ENCODE measurements around the gene ADAMTSL2.

Gene ADAMTSL2

DNA sequence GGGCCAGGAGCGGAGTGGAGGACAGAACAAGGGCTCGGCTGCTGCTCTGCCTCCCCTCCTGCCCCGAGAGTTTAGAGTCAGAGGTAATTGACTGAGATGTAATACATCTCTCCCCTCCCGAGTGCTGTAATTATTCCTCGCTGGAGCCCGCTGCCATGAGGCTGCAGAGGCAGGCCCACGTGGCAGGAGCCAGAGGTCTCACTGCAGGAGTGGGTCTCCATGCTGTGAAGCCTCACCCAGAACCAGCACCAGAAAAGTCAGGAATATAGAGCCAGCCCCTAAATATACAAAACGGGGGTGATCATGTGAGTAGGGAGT lies 72.2 kb downstream of the ADAMTSL2 start:
- TF ChIP-seq FOXM1 (IDR thresholded peaks at IDR 0.05; ENCODE audit: borderline replicate concordance, low read depth), result no peak
- no peak for TF ChIP-seq RAD21 (IDR thresholded peaks at IDR 0.05; ENCODE audit: low read depth)
- TF ChIP-seq NFIC (IDR thresholded peaks at IDR 0.05), result no peak
- TF ChIP-seq, protein P1, sequence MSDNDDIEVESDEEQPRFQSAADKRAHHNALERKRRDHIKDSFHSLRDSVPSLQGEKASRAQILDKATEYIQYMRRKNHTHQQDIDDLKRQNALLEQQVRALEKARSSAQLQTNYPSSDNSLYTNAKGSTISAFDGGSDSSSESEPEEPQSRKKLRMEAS (IDR thresholded peaks at IDR 0.05), result no peak
- TF ChIP-seq CREB1 (IDR thresholded peaks at IDR 0.05; ENCODE audit: low read depth), result no peak
- TF ChIP-seq ZBTB7A (IDR thresholded peaks at IDR 0.05; ENCODE audit: low read depth), result no peak

DNA sequence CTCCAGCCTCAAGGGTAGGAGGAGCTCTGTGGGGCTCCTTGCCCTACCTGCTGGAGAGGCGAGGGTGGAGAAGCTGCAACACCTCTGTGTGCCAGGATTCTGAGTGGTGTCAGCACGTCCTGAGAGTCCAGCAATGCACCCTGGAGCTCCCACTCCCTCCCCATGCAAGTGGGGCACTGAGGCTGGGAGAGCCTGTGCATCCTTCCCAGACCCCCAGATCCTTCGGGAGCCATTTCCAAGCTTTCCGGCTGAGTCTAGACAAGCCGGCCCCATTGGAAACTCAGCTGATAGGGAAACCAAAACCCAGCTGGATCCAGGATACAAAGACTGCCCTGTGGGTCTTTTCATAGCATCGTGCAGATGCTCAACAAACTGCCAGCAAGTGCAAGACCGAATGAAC lies 72.9 kb downstream of the ADAMTSL2 start:
- TF ChIP-seq EGR1 (IDR thresholded peaks at IDR 0.05), result no peak
- TF ChIP-seq, protein P2, sequence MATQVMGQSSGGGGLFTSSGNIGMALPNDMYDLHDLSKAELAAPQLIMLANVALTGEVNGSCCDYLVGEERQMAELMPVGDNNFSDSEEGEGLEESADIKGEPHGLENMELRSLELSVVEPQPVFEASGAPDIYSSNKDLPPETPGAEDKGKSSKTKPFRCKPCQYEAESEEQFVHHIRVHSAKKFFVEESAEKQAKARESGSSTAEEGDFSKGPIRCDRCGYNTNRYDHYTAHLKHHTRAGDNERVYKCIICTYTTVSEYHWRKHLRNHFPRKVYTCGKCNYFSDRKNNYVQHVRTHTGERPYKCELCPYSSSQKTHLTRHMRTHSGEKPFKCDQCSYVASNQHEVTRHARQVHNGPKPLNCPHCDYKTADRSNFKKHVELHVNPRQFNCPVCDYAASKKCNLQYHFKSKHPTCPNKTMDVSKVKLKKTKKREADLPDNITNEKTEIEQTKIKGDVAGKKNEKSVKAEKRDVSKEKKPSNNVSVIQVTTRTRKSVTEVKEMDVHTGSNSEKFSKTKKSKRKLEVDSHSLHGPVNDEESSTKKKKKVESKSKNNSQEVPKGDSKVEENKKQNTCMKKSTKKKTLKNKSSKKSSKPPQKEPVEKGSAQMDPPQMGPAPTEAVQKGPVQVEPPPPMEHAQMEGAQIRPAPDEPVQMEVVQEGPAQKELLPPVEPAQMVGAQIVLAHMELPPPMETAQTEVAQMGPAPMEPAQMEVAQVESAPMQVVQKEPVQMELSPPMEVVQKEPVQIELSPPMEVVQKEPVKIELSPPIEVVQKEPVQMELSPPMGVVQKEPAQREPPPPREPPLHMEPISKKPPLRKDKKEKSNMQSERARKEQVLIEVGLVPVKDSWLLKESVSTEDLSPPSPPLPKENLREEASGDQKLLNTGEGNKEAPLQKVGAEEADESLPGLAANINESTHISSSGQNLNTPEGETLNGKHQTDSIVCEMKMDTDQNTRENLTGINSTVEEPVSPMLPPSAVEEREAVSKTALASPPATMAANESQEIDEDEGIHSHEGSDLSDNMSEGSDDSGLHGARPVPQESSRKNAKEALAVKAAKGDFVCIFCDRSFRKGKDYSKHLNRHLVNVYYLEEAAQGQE (IDR thresholded peaks at IDR 0.05; ENCODE audit: low read depth), result no peak

DNA sequence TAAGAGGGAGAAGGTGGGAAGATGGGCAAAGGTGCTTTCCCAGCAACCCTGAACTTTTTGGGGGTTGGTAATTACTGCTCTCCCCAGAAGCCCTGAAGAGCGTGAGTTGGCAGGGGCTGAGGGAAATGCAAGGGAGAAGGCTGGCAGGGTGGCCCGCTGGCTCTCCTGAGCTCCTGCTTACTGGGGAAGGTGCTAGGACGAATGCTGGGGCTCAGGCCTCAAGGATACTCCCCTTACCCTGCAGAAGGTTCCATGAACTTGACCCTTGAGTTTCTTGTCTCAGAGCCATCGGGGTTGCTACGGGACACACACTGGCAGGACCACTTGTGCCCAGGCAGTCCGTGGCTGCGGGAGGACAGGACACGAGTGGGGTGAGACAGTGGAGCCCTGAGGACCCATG lies 73.5 kb downstream of the ADAMTSL2 start:
- no peak for TF ChIP-seq YY1 (IDR thresholded peaks at IDR 0.05; ENCODE audit: low read depth)
- no peak for TF ChIP-seq TAF1 (IDR thresholded peaks at IDR 0.05; ENCODE audit: low read depth)
- TF ChIP-seq CEBPB (IDR thresholded peaks at IDR 0.05), result no peak
- TF ChIP-seq EGR1 (IDR thresholded peaks at IDR 0.05), result no peak
- no peak for TF ChIP-seq FOXM1 (IDR thresholded peaks at IDR 0.05; ENCODE audit: borderline replicate concordance, low read depth)
- no peak for TF ChIP-seq TCF12 (IDR thresholded peaks at IDR 0.05; ENCODE audit: low read depth)
- no peak for TF ChIP-seq EP300 (IDR thresholded peaks at IDR 0.05; ENCODE audit: borderline replicate concordance)
- TF ChIP-seq, protein P1 (IDR thresholded peaks at IDR 0.05), result no peak
- no peak for TF ChIP-seq TEAD4 (IDR thresholded peaks at IDR 0.05)
- TF ChIP-seq ZBTB7A (IDR thresholded peaks at IDR 0.05; ENCODE audit: low read depth), result no peak
- TF ChIP-seq, protein P2 (IDR thresholded peaks at IDR 0.05; ENCODE audit: low read depth), result no peak

DNA sequence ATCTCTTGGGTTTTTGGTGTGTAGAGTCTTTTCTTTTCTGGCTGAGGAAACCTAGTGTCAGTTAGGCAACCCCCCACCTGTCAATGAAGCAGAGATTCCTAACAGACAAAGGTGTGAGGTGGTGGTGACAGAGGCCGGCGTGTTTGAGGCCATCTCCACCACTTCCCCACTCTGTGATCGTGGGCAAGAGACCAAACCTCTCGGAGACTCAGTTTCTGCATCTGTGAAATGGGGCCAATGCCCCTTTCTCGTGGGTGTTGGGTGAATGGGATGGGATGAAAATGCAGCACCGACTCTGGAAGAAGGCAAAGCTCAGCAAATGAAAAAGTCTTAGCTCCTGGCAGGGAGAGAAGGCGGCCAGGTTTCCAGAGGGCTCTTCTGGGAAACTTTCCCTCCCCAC lies 73.9 kb downstream of the ADAMTSL2 start:
- TF ChIP-seq, protein P2 (IDR thresholded peaks at IDR 0.05; ENCODE audit: low read depth), result no peak
- TF ChIP-seq EGR1 (IDR thresholded peaks at IDR 0.05) (no peak), NFIC (IDR thresholded peaks at IDR 0.05) (no peak), YY1 (IDR thresholded peaks at IDR 0.05; ENCODE audit: low read depth) (no peak), TCF12 (IDR thresholded peaks at IDR 0.05; ENCODE audit: low read depth) (no peak), FOXM1 (IDR thresholded peaks at IDR 0.05; ENCODE audit: borderline replicate concordance, low read depth) (no peak), RAD21 (IDR thresholded peaks at IDR 0.05; ENCODE audit: low read depth) (no peak)

DNA sequence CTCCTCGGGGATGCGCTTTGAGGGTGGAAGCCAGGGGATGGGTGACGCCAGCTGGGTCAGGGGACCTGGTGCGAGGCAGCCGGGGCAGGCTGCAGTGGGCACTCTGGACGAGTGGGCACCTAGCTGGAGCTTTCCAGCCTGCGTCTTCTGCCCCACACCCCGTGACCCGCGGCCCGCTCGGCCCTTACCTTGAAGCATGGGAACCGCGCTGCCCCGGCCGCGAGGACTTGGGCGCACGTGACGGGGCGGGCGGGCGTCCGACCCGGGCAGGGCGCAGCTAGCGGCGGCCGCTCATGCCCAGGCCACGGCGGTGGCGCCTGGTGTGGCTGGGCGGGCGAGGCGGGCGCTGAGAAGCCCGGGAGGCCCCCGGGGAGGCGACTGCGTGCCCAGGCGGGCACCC lies 74.4 kb downstream of the ADAMTSL2 start:
- TF ChIP-seq CREB1 (IDR thresholded peaks at IDR 0.05; ENCODE audit: low read depth), result no peak
- TF ChIP-seq, protein P1 (IDR thresholded peaks at IDR 0.05), result 0 out of 2 replicates have a peak, but pooled peaks have one; percentile 15
- TF ChIP-seq, protein P3, sequence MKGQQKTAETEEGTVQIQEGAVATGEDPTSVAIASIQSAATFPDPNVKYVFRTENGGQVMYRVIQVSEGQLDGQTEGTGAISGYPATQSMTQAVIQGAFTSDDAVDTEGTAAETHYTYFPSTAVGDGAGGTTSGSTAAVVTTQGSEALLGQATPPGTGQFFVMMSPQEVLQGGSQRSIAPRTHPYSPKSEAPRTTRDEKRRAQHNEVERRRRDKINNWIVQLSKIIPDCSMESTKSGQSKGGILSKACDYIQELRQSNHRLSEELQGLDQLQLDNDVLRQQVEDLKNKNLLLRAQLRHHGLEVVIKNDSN (IDR thresholded peaks at IDR 0.05), result peak; percentile 46; the same call in 1 of the 2 replicates
